HG03432 (cell line): ENCODE results near the gene SNX7.
A peak's percentile ranks its signal among the peaks of the same experiment; 100 is the strongest.

Experiments used
- ATAC-seq: cut with Tn5 transposase; IDR thresholded peaks from one replicate; pipeline ENCODE4 v1.9.1; 2021; ENCODE audit warnings: mild to moderate bottlenecking, moderate library complexity; ENCODE audit not compliant: unreplicated experiment

The SNX7 gene

GRCh38 chr1:98763488-98764150 lies 102.1 kb downstream of the SNX7 start:
- ATAC-seq = no peak

- ATAC-seq = no peak
These were observed 103.0 kb downstream of the SNX7 start for GRCh38 chr1:98764485-98764884.

DNA sequence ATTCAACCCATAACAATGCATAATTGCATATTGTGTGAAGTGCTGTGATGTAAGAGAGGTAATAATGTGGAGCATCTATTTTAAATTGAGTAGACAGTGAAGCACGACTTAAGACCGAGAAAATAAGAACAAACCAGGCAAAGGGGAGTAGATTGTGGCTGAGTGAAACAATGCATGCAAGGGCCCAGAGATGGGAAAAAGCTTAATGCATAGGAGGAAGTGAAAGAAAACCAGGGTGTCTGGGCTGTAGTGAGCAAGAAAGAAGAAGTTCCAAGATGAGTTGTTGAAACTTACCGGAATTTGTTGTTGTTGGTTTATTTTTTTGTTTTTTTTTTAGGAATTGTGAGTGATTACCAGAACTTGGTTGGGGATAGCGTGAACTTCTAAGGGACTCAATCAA lies 104.7 kb downstream of the SNX7 start:
- ATAC-seq = peak; percentile 91

DNA sequence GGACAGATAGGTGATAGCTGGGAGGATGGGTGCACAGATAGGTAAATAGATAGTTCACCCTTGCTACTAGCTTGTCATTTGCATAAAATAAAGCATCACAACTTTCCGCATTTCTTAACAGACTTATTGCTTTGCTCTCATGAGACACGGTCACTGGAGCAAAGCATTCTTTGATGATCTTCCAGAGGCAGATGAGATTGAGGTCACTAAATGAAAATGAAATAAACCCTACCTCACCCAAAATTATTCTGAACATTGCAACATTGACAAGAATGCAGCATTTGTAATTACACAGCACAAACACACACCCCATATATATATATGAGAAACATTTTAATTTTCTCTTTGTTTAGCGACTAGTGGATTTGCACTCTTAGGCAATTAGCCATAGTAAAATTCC lies 107.6 kb downstream of the SNX7 start:
- no peak for ATAC-seq

DNA sequence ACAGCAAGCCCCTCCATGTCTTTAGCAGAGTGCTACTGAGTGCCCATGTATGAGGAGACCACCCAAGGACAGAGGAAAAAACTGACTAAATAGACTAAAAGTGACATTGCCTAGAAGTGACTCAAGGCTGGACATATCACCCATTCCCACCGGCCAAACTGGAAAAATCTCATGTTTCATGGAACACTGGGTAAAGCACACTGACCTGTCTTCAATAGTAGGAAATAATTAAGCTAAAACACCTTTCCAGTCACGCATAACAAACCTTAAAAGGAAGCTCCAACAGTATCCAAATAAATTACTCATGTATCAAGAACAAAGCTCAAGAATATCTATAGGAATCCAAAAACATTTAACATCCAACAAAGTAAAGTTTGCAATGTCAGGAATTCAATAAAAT lies 120.4 kb downstream of the SNX7 start:
- ATAC-seq = no peak

- no peak for ATAC-seq
These were observed 122.3 kb downstream of the SNX7 start for GRCh38 chr1:98783821-98784220.

- no peak for ATAC-seq
These were observed 130.0 kb downstream of the SNX7 start for GRCh38 chr1:98791498-98791897.

- no peak for ATAC-seq
These were observed 130.6 kb downstream of the SNX7 start for GRCh38 chr1:98792123-98792522.

GRCh38 chr1:98793136-98793535 lies 131.6 kb downstream of the SNX7 start:
- no peak for ATAC-seq

- peak; percentile 97 for ATAC-seq
These were observed 132.8 kb downstream of the SNX7 start for GRCh38 chr1:98794196-98794886.

DNA sequence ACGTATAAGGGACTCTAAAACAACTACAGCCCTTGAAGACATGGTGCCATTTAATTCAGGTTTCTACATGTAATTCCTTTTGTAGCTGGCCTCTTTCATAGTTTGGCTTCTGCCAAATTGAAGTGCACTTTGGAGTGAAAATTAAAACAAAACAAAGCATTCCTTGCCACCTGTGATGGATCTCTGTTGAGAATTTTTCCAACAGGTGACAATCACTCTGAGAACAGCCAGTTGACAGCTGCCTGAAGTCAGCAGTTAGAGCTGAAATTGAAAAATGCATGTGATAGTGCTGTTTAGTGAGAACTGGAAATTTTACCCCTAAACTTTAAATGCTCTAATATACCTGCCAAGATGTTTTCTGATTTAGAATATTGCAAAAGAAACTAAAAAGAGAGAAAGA lies 134.5 kb downstream of the SNX7 start:
- no peak for ATAC-seq

- ATAC-seq = peak; percentile 33
These were observed 136.0 kb downstream of the SNX7 start for GRCh38 chr1:98797506-98797905.
